Transverse colon (tissue), 4 donors: ENCODE data around the gene CYP26A1.

Experiments
- CTCF ChIP-seq, 5 experiments: fragments of 200-600 bp in 3 of 5; fragments of 450-650 bp in 2 of 5; sonication (generic) in 3 of 5; IDR thresholded peaks; 1 replicate in 2 of 5; 2 replicates in 3 of 5; pipeline ENCODE4 v1.5.1; 2016 to 2017; ENCODE audit warnings: antibody characterized with exemption in 5 of 5, inconsistent platforms in 3 of 5, mild to moderate bottlenecking in 2 of 5, moderate library complexity in 1 of 5
- POLR2A ChIP-seq: fragments of 450-650 bp; IDR thresholded peaks from one replicate; pipeline ENCODE4 v1.6.1; 2016; ENCODE audit warnings: antibody characterized with exemption, mild to moderate bottlenecking, moderate library complexity
- POLR2AphosphoS5 ChIP-seq, 3 donors: sonication (generic); formaldehyde crosslinking; IDR thresholded peaks; one replicate each; pipeline ENCODE4 v1.6.1; 2016; ENCODE audit warnings: antibody characterized with exemption in 3 of 3

GRCh38 chr10:93113042-93113441, 39.3 kb downstream of the CYP26A1 start:
- TF ChIP-seq CTCF (IDR thresholded peaks at IDR 0.05) = no peak
- no peak for TF ChIP-seq POLR2AphosphoS5 (IDR thresholded peaks at IDR 0.05)
- no peak for TF ChIP-seq POLR2A
